HG02610 (cell line): ENCODE measurements around the gene RDH12.
"Not testable (repeated sequence)": the region's sequence is repeated elsewhere in the genome, so short reads cannot be mapped to it uniquely, and the experiment has no call there.

ENCODE experiments used
- ATAC-seq: cut with Tn5 transposase; IDR thresholded peaks from one replicate; pipeline ENCODE4 v1.9.1; 2021; ENCODE audit warnings: mild to moderate bottlenecking, moderate library complexity; ENCODE audit not compliant: unreplicated experiment

The RDH12 gene

GRCh38 chr14:67704484-67705089 lies 2.9 kb downstream of the RDH12 start:
- no peak for ATAC-seq

GRCh38 chr14:67705211-67705610 lies 3.5 kb downstream of the RDH12 start:
- no peak for ATAC-seq

GRCh38 chr14:67709346-67709745 lies 7.7 kb downstream of the RDH12 start:
- not testable (repeated sequence) for ATAC-seq

- ATAC-seq: not testable (repeated sequence)
Observed at GRCh38 chr14:67709796-67710195, 8.1 kb downstream of the RDH12 start.

- ATAC-seq: no peak
Observed at GRCh38 chr14:67710209-67710608, 8.5 kb downstream of the RDH12 start.

GRCh38 chr14:67717048-67717447 lies 15.4 kb downstream of the RDH12 start:
- ATAC-seq: no peak

GRCh38 chr14:67718265-67718664 lies 16.6 kb downstream of the RDH12 start:
- no peak for ATAC-seq

GRCh38 chr14:67719385-67719784 lies 17.7 kb downstream of the RDH12 start:
- not testable (repeated sequence) for ATAC-seq

GRCh38 chr14:67719866-67720265 lies 18.2 kb downstream of the RDH12 start:
- no peak for ATAC-seq

- ATAC-seq: no peak
Observed at GRCh38 chr14:67721875-67722274, 20.2 kb downstream of the RDH12 start.

GRCh38 chr14:67722293-67722692 lies 20.6 kb downstream of the RDH12 start:
- ATAC-seq: no peak

GRCh38 chr14:67725171-67725570 lies 23.5 kb downstream of the RDH12 start:
- no peak for ATAC-seq

GRCh38 chr14:67727361-67727760 lies 25.7 kb downstream of the RDH12 start:
- no peak for ATAC-seq

GRCh38 chr14:67728258-67728657 lies 26.6 kb downstream of the RDH12 start:
- no peak for ATAC-seq

GRCh38 chr14:67729072-67729885 lies 27.6 kb downstream of the RDH12 start:
- no peak for ATAC-seq

- ATAC-seq: no peak
Observed at GRCh38 chr14:67733616-67734015, 31.9 kb downstream of the RDH12 start.

GRCh38 chr14:67734675-67735074 lies 33.0 kb downstream of the RDH12 start:
- no peak for ATAC-seq

- ATAC-seq: no peak
Observed at GRCh38 chr14:67735336-67736147, 33.9 kb downstream of the RDH12 start.

- no peak for ATAC-seq
Observed at GRCh38 chr14:67736771-67737170, 35.1 kb downstream of the RDH12 start.

- ATAC-seq: no peak
Observed at GRCh38 chr14:67738740-67739504, 37.2 kb downstream of the RDH12 start.

GRCh38 chr14:67744046-67744445 lies 42.4 kb downstream of the RDH12 start:
- no peak for ATAC-seq
